Neural progenitor cell (in vitro differentiated cells): ENCODE data around the gene RAB6D.
"Not testable (repeated sequence)": the region's sequence is repeated elsewhere in the genome, so short reads cannot be mapped to it uniquely, and the experiment has no call there.

Experiments used
- EZH2 ChIP-seq: fragments of 200-600 bp; sonication (generic); IDR thresholded peaks from 2 replicates; pipeline ENCODE4 v1.6.1; 2017; ENCODE audit warnings: antibody characterized with exemption, mild to moderate bottlenecking, moderate library complexity
- TF ChIP-seq, protein P1 (sequence below): fragments of 200-600 bp; sonication (generic); IDR thresholded peaks from 2 replicates; pipeline ENCODE4 v1.5.1; 2017; ENCODE audit warnings: antibody characterized with exemption, mild to moderate bottlenecking

DNA sequence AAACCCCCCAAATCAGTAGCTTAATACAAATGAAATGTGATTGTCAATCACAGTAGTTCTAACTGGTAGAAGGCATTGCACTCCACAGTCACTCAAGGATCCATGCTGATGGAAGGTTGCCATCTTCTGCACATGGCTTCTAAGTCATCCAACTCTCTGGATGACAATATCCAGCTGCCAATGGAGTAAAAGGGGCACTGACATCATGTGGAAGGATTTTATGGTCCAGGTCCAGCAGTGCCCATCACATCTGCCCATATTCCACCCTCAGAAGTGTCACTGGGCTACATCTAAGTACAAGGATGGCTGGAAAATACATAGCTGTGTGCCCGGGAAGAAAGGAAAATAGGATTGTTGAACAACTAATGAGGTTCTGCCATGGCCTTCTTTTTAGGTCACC, 42.6 kb downstream of the RAB6D start:
- TF ChIP-seq, protein P1, sequence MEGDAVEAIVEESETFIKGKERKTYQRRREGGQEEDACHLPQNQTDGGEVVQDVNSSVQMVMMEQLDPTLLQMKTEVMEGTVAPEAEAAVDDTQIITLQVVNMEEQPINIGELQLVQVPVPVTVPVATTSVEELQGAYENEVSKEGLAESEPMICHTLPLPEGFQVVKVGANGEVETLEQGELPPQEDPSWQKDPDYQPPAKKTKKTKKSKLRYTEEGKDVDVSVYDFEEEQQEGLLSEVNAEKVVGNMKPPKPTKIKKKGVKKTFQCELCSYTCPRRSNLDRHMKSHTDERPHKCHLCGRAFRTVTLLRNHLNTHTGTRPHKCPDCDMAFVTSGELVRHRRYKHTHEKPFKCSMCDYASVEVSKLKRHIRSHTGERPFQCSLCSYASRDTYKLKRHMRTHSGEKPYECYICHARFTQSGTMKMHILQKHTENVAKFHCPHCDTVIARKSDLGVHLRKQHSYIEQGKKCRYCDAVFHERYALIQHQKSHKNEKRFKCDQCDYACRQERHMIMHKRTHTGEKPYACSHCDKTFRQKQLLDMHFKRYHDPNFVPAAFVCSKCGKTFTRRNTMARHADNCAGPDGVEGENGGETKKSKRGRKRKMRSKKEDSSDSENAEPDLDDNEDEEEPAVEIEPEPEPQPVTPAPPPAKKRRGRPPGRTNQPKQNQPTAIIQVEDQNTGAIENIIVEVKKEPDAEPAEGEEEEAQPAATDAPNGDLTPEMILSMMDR = not testable (repeated sequence)
- not testable (repeated sequence) for TF ChIP-seq EZH2
